ENCODE measurements around the gene RAPGEF4. TPM values are rescaled to one million over a fixed set of nuclear protein-coding genes. Genes with fewer than 3 reads are reported as not detected.

RAPGEF4 gene
- total RNA-seq, 1 donor, result 0.36 TPM

GRCh38 chr2:172993931-172994717 lies 258.5 kb downstream of the RAPGEF4 start:
- peaks cover 19% of the 10 kb centered on the region for H3K4me1 ChIP-seq (ENCODE audit: insufficient read depth, low read length)
- no peaks in the 10 kb centered on the region for H3K36me3 ChIP-seq (ENCODE audit: insufficient read depth, low read length)
- no peak for DNase-seq (ENCODE audit: insufficient read length, low spot score, missing footprints)
- TF ChIP-seq CTCF (IDR thresholded peaks at IDR 0.05; ENCODE audit: extremely low read depth, low read depth, low read length), result no peak
- no peak overlapping the region for H3K4me3 ChIP-seq (ENCODE audit: insufficient read depth, low read length)
- no peaks in the 10 kb centered on the region for H3K9me3 ChIP-seq (ENCODE audit: low read depth, low read length)
- H3K4me2 ChIP-seq (ENCODE audit: insufficient read depth, low read length), result no peak overlapping the region
- no peak overlapping the region for H2AFZ ChIP-seq (ENCODE audit: low read length)
- no peaks in the 10 kb centered on the region for H3K27me3 ChIP-seq (ENCODE audit: insufficient read depth, low read length)
- no peaks in the 10 kb centered on the region for H4K20me1 ChIP-seq (ENCODE audit: insufficient read depth, low read length)
- H3K27ac ChIP-seq (ENCODE audit: low read depth, low read length), result no peak overlapping the region
- no peaks in the 10 kb centered on the region for H3K79me2 ChIP-seq (ENCODE audit: insufficient read depth, low read length)

GRCh38 chr2:172994864-172995263 lies 259.2 kb downstream of the RAPGEF4 start:
- Histone ChIP-seq H3K27ac (ENCODE audit: low read depth, low read length) (no peak overlapping the region), H3K4me2 (ENCODE audit: insufficient read depth, low read length) (no peak overlapping the region), H3K4me1 (ENCODE audit: insufficient read depth, low read length) (peaks cover 19% of the 10 kb centered on the region), H3K27me3 (ENCODE audit: insufficient read depth, low read length) (no peaks in the 10 kb centered on the region), H3K4me3 (ENCODE audit: insufficient read depth, low read length) (no peak overlapping the region), H3K79me2 (ENCODE audit: insufficient read depth, low read length) (no peaks in the 10 kb centered on the region), H3K9me3 (ENCODE audit: low read depth, low read length) (no peaks in the 10 kb centered on the region), H3K36me3 (ENCODE audit: insufficient read depth, low read length) (no peaks in the 10 kb centered on the region), H2AFZ (ENCODE audit: low read length) (no peak overlapping the region), H4K20me1 (ENCODE audit: insufficient read depth, low read length) (no peaks in the 10 kb centered on the region)
- no peak for TF ChIP-seq CTCF (IDR thresholded peaks at IDR 0.05; ENCODE audit: extremely low read depth, low read depth, low read length)
- DNase-seq (ENCODE audit: insufficient read length, low spot score, missing footprints), result no peak

- Histone ChIP-seq H3K4me3 (ENCODE audit: insufficient read depth, low read length) (no peak overlapping the region), H3K9me3 (ENCODE audit: low read depth, low read length) (no peaks in the 10 kb centered on the region), H3K27me3 (ENCODE audit: insufficient read depth, low read length) (no peaks in the 10 kb centered on the region), H3K27ac (ENCODE audit: low read depth, low read length) (peak overlapping the region; percentile 1), H4K20me1 (ENCODE audit: insufficient read depth, low read length) (no peaks in the 10 kb centered on the region), H3K36me3 (ENCODE audit: insufficient read depth, low read length) (no peaks in the 10 kb centered on the region), H3K4me2 (ENCODE audit: insufficient read depth, low read length) (peak overlapping the region; percentile 47), H3K4me1 (ENCODE audit: insufficient read depth, low read length) (peaks cover 19% of the 10 kb centered on the region), H3K79me2 (ENCODE audit: insufficient read depth, low read length) (no peaks in the 10 kb centered on the region), H2AFZ (ENCODE audit: low read length) (no peak overlapping the region)
- TF ChIP-seq CTCF (IDR thresholded peaks at IDR 0.05; ENCODE audit: extremely low read depth, low read depth, low read length), result peak; percentile 36
- DNase-seq (ENCODE audit: insufficient read length, low spot score, missing footprints), result peak; percentile 73
Measured at GRCh38 chr2:172995323-172996244, 259.9 kb downstream of the RAPGEF4 start.
